MM.1S (cell line): ENCODE measurements around the gene B4GALT5.

Source experiments
- EZH2 ChIP-seq: fragments of 300-600 bp; sonication (generic); optimal IDR thresholded peaks from 2 replicates; pipeline ENCODE3; 2017; ENCODE audit warnings: low read depth, mild to moderate bottlenecking, antibody characterized with exemption, low read length, mixed read lengths
- TF ChIP-seq, protein P1 (sequence below): fragments of 300-600 bp; sonication (generic); IDR thresholded peaks from 2 replicates; pipeline ENCODE4 v1.5.1; 2016; ENCODE audit warnings: antibody characterized with exemption, low read length, mixed read lengths

- TF ChIP-seq, protein P1, sequence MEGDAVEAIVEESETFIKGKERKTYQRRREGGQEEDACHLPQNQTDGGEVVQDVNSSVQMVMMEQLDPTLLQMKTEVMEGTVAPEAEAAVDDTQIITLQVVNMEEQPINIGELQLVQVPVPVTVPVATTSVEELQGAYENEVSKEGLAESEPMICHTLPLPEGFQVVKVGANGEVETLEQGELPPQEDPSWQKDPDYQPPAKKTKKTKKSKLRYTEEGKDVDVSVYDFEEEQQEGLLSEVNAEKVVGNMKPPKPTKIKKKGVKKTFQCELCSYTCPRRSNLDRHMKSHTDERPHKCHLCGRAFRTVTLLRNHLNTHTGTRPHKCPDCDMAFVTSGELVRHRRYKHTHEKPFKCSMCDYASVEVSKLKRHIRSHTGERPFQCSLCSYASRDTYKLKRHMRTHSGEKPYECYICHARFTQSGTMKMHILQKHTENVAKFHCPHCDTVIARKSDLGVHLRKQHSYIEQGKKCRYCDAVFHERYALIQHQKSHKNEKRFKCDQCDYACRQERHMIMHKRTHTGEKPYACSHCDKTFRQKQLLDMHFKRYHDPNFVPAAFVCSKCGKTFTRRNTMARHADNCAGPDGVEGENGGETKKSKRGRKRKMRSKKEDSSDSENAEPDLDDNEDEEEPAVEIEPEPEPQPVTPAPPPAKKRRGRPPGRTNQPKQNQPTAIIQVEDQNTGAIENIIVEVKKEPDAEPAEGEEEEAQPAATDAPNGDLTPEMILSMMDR = no peak
- no peak for TF ChIP-seq EZH2
These were observed 55.2 kb downstream of the B4GALT5 start for GRCh38 chr20:49658508-49658907.
